ENCODE data around the gene EPB42. TPM values are rescaled to one million over a fixed set of nuclear protein-coding genes. Genes with fewer than 3 reads are reported as not detected.

Gene EPB42
- total RNA-seq, 1 experiment from 2014 or later: not detected

DNA sequence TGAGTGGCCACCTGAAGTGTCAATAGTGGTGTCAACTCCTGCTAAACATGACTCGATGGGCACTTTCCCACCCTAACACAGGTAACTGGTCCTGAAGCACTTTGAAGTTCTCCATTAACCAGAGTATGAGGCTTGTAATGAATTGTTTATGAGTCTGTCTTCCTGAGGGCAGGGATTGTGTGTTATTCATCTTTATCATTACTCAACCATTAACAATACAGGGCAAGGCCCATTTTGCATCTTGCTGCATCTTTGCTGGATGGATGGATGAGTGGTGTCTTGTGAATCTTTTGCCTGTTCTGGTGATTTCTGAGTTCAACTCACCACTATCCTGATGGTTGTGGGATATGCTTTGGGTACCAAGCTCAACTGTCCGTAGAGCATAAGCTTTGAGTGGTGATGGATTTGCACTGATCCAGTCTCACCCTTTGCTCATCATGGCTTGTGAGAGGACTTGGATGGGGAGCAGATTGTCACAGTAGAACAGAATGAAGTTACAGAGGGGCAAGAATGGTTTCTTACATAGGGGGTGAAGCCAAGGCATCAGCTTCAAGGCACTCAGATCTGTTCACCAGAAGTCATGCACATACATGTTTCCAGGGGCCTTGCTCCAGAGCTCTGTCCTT, 22.3 kb upstream of the EPB42 start:
- Histone ChIP-seq H3K36me3 (ENCODE audit: insufficient read depth, low read length, poor library complexity, severe bottlenecking) (no peaks in the 10 kb centered on the region), H3K27ac (ENCODE audit: low read depth, low read length, poor library complexity, severe bottlenecking) (no peak overlapping the region), H3K9me3 (ENCODE audit: low read depth, low read length, poor library complexity, severe bottlenecking) (no peaks in the 10 kb centered on the region), H3K4me1 (ENCODE audit: insufficient read depth, low read length, poor library complexity, severe bottlenecking) (no peaks in the 10 kb centered on the region), H3K4me3 (ENCODE audit: low read depth, low read length, poor library complexity, severe bottlenecking) (no peak overlapping the region), H3K27me3 (replicated peaks; ENCODE audit: insufficient read depth, low read depth, low read length, poor library complexity) (no peaks in the 10 kb centered on the region)
- no TSS peak for BruUV-seq (replicated peaks)
- intact Hi-C loops (cut with micrococcal nuclease; ENCODE audit: unreplicated experiment): no loop called here
- no peak for DNase-seq (ENCODE audit: low spot score)
- no peak for TF ChIP-seq EZH2 (IDR thresholded peaks at IDR 0.05; ENCODE audit: borderline replicate concordance, low read depth, low read length, poor library complexity, severe bottlenecking)
- TF ChIP-seq, protein P1, sequence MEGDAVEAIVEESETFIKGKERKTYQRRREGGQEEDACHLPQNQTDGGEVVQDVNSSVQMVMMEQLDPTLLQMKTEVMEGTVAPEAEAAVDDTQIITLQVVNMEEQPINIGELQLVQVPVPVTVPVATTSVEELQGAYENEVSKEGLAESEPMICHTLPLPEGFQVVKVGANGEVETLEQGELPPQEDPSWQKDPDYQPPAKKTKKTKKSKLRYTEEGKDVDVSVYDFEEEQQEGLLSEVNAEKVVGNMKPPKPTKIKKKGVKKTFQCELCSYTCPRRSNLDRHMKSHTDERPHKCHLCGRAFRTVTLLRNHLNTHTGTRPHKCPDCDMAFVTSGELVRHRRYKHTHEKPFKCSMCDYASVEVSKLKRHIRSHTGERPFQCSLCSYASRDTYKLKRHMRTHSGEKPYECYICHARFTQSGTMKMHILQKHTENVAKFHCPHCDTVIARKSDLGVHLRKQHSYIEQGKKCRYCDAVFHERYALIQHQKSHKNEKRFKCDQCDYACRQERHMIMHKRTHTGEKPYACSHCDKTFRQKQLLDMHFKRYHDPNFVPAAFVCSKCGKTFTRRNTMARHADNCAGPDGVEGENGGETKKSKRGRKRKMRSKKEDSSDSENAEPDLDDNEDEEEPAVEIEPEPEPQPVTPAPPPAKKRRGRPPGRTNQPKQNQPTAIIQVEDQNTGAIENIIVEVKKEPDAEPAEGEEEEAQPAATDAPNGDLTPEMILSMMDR (conservative IDR thresholded peaks at IDR 0.05; ENCODE audit: low read depth, low read length): no peak
- POLR2A ChIA-PET (ENCODE audit: low non-redundant PET): interaction anchor here (0.5 kb wide), 1 partner anchor 42 kb away, joined by 3 read pairs; no protein-coding TSS in a partner anchor
- CTCF ChIA-PET: interaction anchor here (0.6 kb wide), 1 partner anchor 18 kb away, joined by 3 read pairs; no protein-coding TSS in a partner anchor

DNA sequence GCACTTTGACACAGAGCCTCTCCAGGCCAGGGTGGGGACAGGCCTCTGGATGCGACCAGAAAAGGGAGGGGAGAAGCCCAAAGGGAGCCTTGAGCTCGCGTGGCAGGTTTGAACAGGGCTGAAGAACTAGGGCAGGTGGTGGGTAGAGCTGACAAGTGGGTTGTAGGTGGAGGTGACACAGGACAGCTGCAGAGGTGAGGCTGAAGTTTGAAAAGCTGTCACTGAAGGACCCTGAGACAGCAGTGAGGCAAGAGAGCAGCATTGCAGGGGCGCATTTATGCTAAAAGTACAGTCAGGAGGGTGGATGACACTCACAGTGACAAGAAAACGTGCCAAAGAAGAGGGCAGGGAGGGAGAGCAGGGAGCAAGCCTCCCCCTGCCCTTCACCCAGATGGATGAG, 21.8 kb upstream of the EPB42 start:
- intact Hi-C loops (cut with micrococcal nuclease; ENCODE audit: unreplicated experiment): no loop called here
- ChIA-PET POLR2A (ENCODE audit: low non-redundant PET) (no interaction called here), CTCF (interaction anchor here (0.6 kb wide), 1 partner anchor 17 kb away, joined by 3 read pairs; no protein-coding TSS in a partner anchor)
- no peak overlapping the region for H3K27ac ChIP-seq (ENCODE audit: low read depth, low read length, poor library complexity, severe bottlenecking)
- no peaks in the 10 kb centered on the region for H3K9me3 ChIP-seq (ENCODE audit: low read depth, low read length, poor library complexity, severe bottlenecking)
- H3K36me3 ChIP-seq (ENCODE audit: insufficient read depth, low read length, poor library complexity, severe bottlenecking): no peaks in the 10 kb centered on the region
- TF ChIP-seq, protein P1 (conservative IDR thresholded peaks at IDR 0.05; ENCODE audit: low read depth, low read length): no peak
- no peak for TF ChIP-seq EZH2 (IDR thresholded peaks at IDR 0.05; ENCODE audit: borderline replicate concordance, low read depth, low read length, poor library complexity, severe bottlenecking)
- H3K4me3 ChIP-seq (ENCODE audit: low read depth, low read length, poor library complexity, severe bottlenecking): no peak overlapping the region
- no TSS peak for BruUV-seq (replicated peaks)
- no peaks in the 10 kb centered on the region for H3K27me3 ChIP-seq (replicated peaks; ENCODE audit: insufficient read depth, low read depth, low read length, poor library complexity)
- no peak for DNase-seq (ENCODE audit: low spot score)
- no peaks in the 10 kb centered on the region for H3K4me1 ChIP-seq (ENCODE audit: insufficient read depth, low read length, poor library complexity, severe bottlenecking)

DNA sequence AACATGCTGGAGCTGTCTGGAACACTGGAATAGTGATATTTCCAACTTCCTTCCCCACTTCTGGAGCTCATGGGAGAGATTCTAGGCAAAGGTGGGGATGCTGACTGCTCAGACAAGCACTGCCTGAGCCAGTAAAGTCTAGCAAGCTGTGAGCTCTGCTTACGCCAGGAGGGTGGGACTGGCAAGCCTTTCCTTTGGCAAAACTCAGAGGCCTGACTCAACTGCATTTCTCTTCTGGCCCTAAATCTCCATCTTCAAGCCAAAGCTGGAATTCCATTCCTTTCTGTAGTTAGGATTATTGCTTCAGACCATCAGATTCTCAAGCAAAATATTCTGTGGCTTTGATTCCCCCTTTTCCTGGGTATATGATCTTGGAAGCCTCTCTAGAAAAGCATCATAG, 20.3 kb upstream of the EPB42 start:
- POLR2A ChIA-PET (ENCODE audit: low non-redundant PET): no interaction called here
- CTCF ChIA-PET: no interaction called here
- BruUV-seq (replicated peaks): no TSS peak

More for the DNA sequence above, 20.3 kb upstream of the EPB42 start:
- Histone ChIP-seq H3K36me3 (ENCODE audit: insufficient read depth, low read length, poor library complexity, severe bottlenecking) (no peaks in the 10 kb centered on the region), H3K4me3 (ENCODE audit: low read depth, low read length, poor library complexity, severe bottlenecking) (no peak overlapping the region), H3K9me3 (ENCODE audit: low read depth, low read length, poor library complexity, severe bottlenecking) (no peaks in the 10 kb centered on the region), H3K27ac (ENCODE audit: low read depth, low read length, poor library complexity, severe bottlenecking) (no peak overlapping the region), H3K27me3 (replicated peaks; ENCODE audit: insufficient read depth, low read depth, low read length, poor library complexity) (no peaks in the 10 kb centered on the region), H3K4me1 (ENCODE audit: insufficient read depth, low read length, poor library complexity, severe bottlenecking) (no peaks in the 10 kb centered on the region)
- no peak for DNase-seq (ENCODE audit: low spot score)
- no peak for TF ChIP-seq EZH2 (IDR thresholded peaks at IDR 0.05; ENCODE audit: borderline replicate concordance, low read depth, low read length, poor library complexity, severe bottlenecking)
- TF ChIP-seq, protein P1 (conservative IDR thresholded peaks at IDR 0.05; ENCODE audit: low read depth, low read length): no peak
- intact Hi-C loops (cut with micrococcal nuclease; ENCODE audit: unreplicated experiment): no loop called here
